Left cardiac atrium (tissue), 4 donors: ENCODE results near the gene TBC1D1. TPM values are rescaled to one million over a fixed set of nuclear protein-coding genes. Genes with fewer than 3 reads are reported as not detected.
A peak's percentile ranks its signal among the peaks of the same experiment; 100 is the strongest.
"Not testable (repeated sequence)": the region's sequence is repeated elsewhere in the genome, so short reads cannot be mapped to it uniquely, and the experiment has no call there.

Source experiments
- ATAC-seq, 2 donors: fragments of 200-7000 bp; cut with Tn5 transposase; one replicate each; pipeline ENCODE4 v1.9.1; 2020; ENCODE audit warnings: mild to moderate bottlenecking in 2 of 2, moderate library complexity in 2 of 2
- DNase-seq: peaks from one replicate; pipeline ENCODE4 v3.0.0-alpha.2; 2020
- intact Hi-C, 2 donors: fragments of 100-400 bp; cut with DNase I; formaldehyde crosslinking; loops; one replicate each; pipeline versions ENCODE4 v1.14.1 to v1.15.1; 2022 to 2023
- total RNA-seq, 2 donors: library from RNA; stranded (reverse); fragmentation: NEBNext Ultra II Directional; extraction: Animal tissue kit (Norgen Biotek cat#: 25700); gene quantifications; one replicate each; pipeline ENCODE4 v1.2.1, GENCODE V29; 2021
- donor health status: DM: no; HTN: yes; CAD: no.
- donor health status: DM: no; HTN: yes; CAD: no; lungs with severe emphysema.
- donor health status: DM: yes; HTN: yes; CAD: no.
- donor health status: Dilated cardiomyopathy.

TBC1D1 gene
- total RNA-seq, 2 donors from 2014 or later = 116 to 130 TPM

DNA sequence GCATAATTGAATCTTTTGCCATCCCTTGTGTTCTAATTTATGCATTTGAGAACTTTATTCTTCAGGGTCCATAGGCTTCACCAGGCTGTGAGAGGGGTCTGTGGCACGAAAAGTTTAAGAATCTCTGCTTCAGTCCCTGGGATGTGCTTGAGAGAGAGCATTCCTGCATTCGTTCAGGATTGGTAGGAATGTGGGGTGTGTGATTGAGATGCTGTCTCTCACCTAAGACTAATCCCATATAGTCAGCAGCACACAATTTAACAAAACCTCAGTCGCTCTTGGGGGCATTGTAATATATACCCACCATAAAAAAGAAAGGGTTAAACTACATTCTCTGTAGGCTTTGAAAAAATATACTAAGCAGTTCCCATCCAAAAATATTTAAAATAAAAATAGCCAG, 111.0 kb downstream of the TBC1D1 start:
- no peak for DNase-seq
- intact Hi-C loops = no loop called here
- ATAC-seq = no peak

DNA sequence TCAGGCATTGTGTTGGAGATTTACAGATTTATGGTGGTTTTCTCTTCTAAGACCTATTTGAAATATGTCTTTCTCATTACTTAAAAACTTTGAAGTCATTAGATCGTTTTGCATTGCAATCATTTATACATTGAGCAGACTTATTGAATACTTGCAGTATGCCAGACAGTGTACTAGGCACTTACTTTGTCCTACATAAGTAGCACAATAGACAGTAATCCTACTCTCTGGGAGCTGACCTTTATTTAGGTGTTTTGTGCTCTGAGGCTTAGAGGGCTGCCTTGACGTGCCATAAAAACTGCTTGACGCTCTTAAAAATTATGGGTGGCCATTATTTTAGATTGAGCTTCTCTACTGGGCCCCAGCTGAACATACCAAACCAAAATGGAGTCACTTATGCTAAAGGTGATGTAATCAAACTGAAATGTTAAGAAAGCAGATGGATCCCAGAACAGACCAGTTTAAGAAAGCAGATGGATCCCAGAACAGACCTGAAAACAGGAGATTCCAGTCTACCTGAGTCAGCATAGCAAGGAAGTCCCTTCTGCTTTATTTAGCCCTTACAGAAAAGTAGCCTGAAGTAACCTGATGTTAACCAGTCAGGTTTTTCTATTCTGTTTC, 111.7 kb downstream of the TBC1D1 start:
- intact Hi-C loops = no loop called here
- no peak for DNase-seq
- no peak for ATAC-seq

DNA sequence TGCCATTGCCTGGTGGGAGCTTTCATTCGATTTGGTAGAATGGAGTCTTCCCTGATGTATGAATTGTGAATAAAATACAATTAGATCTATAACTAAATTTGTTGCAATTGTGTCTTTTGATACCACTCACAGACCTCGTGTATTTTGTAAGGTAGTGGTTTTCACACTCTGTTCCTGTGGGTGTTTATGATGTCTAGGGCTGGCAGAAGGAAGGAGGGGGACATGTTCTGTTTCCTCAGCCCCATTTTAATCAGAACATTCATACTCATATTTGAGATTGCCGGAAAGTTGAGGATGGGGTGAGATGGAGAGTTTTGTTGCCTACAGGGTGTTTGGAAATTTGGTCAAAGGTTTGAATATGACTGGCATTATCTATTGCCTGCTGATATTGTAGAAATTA, 112.2 kb downstream of the TBC1D1 start:
- DNase-seq (no peak), ATAC-seq (no peak)
- intact Hi-C loops = no loop called here

DNA sequence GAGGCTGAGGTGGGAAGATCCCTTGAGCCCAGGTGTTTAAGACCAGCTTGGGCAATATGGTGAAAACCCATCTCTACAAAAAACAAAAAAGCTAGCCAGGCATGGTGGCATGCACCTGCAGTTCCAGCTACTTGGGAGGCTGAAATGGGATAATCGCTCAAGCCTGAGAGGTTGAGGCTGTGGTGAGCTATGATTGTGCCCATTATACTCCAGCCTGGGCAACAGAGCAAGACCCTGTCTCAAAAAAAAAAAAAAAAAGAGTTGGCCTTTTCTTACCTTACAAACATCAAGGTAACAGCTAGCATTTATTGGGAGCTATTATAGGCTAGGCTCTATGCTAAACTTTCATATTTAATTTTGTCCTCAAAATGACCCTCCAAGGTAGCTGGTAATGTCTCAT, 112.7 kb downstream of the TBC1D1 start:
- DNase-seq = no peak
- intact Hi-C loops = no loop called here
- ATAC-seq = no peak

DNA sequence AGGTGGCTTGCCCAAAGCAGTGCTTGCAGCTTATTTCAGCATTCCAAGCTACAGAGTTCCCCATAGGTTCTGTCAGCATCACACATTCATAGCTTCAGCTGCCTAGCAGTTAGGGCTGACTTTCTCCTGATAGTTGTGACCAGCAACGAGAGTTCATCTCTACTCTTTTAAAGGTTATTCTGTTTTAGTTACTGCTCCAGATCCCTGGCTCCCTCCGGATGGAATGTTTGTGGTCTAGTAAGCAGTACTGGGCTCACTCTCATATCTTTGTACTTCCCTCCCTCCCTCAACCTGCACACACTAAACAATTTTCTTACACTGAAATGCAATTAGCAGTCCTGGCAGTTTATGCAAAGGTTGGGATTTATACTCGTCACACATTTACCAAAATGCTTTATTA, 113.2 kb downstream of the TBC1D1 start:
- no peak for DNase-seq
- peak in 1 of 2 donors; percentile 37 for ATAC-seq
- intact Hi-C loops = no loop called here

DNA sequence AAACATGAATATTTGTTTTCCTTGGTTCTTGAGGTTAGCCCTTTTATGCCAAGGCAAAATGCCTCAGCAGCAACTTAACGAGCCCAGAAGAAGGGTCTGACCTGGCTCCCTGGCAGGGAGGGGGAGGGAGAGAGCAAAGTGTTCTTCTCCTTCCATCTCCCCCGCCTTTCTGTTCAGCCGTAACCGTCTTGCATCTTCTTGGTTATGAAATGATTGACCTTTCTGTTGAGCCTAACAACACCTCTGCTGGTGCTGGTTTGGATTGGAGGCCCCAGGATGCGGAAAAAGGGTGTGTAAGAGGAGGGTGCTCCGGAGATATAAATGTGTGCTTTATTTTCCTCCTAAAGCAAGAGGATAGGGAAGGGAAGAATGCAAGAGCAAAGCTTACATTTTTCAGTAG, 114.0 kb downstream of the TBC1D1 start:
- DNase-seq (no peak), ATAC-seq (peak; percentile 30 to 53)
- intact Hi-C loops = no loop called here

DNA sequence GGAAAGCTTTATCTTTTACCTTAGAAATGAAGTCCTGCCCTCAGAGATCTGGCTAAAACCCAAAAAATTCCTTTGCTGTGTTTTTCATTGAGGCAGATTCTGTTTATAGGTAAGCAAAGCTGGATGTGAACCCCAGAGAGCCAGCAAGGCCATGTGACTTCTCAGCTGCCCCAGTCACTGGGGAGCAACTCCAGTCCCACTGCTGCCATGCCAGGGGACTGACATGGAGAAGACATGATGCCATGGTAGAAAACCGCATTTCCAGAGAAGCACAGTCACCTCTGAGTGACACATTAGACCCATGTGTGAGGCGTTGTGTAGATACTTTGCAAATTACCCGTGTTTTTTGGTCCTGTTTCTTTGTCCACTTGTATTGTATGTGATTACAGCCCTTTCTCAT, 114.8 kb downstream of the TBC1D1 start:
- DNase-seq (no peak), ATAC-seq (no peak)
- intact Hi-C loops = no loop called here

DNA sequence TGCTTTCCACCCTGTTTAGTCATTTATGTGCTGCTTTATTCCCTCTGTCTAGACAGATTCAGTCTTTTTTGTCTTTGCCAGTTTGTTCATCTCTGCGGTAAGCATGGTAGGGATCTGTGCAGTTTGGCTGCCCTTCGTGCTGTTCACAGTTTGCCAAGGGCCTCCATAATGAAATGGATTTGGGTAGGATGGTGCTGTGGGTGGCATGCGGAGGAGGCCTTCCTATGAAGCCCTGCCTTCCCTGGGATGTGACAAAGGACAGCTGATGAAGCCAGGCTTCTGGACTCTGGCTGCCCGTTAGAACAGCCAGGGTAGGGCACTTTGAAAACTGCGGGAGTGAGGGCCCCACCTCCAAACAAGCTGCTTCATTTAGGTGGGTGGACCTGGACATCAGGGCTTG, 116.8 kb downstream of the TBC1D1 start:
- ATAC-seq = no peak
- intact Hi-C loops = no loop called here
- no peak for DNase-seq

DNA sequence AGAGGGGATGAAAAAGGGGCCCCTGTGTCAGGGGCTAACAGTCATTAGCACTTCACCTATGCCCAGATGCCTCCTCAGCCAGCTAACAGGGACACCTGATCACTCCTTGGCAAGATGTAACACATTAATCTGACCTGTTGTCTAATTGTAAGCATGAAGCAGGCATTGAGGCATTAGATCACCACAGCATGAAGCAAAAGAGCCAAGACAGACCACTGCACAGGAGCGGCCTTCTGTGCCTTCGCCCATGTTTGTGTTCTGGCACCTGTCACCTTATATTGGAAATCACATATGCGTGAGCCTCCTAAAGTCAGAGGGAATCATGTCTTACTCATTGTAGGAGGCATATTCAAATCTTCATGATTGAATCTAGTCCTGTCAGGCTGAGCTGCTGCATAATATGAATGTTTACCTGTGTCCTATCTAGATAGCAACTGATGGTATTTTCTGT, 117.7 kb downstream of the TBC1D1 start:
- intact Hi-C loops = no loop called here
- DNase-seq = no peak
- ATAC-seq = no peak

DNA sequence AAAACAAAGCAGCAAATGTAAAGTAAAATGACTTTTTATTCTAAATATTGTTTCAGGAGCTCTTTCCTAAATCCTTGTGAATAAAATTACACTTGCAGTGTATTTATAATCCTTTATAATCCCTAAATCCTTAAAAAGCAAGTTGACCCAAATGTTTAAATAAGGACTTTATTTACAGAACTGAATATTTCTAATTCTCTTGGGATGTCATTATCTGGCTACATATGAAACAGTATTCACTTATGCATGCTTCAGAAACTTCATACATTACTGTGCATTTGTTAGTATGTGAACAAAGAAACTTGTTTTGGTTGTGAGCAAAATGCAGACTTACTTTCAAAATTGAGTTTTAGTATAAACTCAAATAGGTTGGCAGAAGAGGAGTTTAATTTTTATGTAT, 118.5 kb downstream of the TBC1D1 start:
- ATAC-seq = no peak
- intact Hi-C loops = no loop called here
- no peak for DNase-seq

DNA sequence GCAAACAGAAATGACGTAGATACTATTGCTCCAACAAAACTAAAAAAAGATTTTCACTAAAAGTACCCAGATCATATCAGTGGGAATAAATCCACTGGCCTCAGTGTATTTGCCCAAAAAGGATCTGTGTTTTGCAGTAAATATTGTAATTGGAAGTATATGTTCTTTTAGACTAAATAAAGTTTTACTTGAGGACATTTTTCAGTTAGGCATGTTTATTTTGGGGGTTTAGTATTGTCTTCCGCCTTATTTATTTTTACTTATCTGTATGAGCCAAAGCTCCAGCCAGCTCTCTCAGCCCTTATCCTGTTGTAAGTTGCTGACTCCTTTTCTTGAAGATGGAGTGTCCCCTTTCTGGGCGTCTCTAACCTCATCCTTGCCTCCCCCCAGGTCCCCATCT, 119.1 kb downstream of the TBC1D1 start:
- intact Hi-C loops = no loop called here
- ATAC-seq (no peak), DNase-seq (no peak)

DNA sequence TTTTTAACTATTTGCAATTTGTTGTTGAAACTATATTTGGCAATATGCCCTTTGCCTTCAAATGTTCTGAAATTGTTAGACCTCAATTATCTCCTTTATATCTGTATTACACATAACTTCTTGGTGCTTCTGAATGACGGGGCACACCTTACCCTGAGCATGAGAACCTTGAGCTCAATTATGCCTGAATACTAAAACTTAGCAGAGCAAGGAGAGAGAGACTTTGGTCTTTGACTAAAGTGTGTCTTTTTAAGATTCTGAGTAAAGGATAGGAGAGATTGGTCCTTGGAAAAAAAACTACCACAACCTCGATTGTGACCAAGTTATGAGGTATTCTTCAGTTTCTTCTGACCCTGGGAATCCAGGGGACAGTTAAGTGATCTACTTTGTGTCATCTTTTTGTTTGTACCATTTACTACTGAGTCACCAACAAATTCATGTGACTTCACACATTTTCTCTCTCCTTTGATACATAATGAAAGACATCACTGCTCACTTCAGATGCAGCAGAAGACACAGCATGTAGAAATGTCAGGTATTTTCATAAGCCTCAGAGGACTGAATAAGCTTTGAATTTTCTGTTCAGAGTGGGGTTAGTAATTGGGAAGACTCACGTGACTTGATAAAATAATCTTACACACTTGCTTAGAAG, 120.8 kb downstream of the TBC1D1 start:
- intact Hi-C loops = no loop called here
- DNase-seq = no peak
- ATAC-seq = no peak

DNA sequence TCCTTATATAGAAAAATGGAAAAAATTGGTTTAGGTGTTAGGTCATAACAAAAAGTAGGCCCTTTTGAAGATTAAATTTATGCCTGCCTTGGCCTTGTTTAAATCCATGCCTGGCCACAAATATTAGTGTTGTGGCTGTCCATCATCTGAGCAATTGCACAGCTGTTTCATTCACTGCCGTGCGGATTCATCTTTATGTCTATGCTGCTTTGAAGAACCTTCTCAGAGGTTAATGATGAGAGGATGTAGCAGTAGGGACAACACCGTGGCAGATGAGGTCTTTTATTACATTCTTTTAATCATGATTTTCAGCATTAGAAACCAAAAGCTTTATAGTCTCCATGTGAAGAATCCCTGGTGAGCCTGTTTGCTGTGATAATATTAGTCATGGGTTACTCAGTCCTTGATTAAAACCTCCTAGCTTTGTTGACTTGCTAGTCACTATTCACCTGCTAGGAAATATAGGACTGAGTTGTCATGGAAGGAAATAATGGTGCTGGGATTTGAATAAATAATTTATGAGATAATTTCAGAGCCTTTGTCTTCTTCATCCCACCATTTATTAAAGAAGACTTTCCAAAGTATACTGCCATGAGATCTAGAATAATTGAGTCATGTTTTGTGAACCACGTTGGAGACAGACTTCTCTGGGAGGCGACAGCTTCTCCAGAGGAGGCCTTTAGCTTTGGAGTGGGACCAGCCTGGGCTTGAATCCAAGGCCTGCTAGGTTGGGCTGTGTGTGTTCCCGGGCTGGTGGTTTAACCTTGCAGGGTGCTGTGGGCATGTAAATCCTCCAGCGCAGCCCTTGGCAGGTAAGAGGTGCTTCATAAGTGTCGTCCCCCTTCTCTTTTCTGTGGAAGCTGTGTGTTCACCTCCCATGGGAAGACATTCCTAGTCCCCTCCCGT, 122.8 kb downstream of the TBC1D1 start:
- DNase-seq (peak; percentile 68), ATAC-seq (peak; percentile 85)
- intact Hi-C loops = no loop called here

DNA sequence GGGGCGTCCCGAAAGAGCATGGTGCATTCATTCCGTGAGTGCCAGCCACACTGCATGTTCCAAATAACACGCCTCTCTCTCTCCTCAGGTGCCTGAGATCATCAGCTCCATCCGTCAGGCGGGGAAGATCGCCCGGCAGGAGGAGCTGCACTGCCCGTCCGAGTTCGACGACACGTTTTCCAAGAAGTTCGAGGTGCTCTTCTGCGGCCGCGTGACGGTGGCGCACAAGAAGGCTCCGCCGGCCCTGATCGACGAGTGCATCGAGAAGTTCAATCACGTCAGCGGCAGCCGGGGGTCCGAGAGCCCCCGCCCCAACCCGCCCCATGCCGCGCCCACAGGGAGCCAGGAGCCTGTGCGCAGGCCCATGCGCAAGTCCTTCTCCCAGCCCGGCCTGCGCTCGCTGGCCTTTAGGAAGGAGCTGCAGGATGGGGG, 123.6 kb downstream of the TBC1D1 start:
- ATAC-seq (peak in 1 of 2 donors; percentile 8), DNase-seq (no peak)
- intact Hi-C loops = no loop called here

DNA sequence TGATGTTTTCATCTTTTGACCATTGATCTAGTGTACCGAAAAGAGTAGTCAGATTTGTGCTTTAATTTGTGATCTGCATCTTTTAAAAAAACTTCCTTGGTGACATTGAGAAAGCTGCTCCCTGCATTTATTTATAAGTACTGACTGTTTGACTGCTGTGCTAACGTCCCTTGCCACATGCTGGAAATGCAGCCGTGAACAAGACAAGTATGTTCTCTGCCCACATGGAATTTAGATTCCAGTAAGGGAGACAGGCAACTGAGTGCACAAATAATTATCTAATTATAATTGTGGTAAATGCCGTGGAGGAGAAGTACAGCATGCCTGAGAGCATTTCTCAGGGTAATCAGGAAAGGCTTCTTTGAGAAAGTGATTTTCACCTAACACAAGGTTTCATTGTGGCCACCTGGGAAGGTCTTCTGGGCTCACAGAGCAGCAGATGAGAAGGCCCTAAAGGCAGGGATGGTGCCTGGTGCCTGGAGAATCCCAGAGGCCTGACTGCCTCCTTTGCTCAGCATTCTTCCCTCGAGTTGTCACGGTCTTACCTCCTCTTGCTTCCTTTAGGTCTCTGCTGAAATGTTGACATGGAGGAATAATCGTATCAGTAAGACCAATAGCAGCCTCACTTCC, 125.1 kb downstream of the TBC1D1 start:
- no peak for ATAC-seq
- intact Hi-C loops = no loop called here
- no peak for DNase-seq

DNA sequence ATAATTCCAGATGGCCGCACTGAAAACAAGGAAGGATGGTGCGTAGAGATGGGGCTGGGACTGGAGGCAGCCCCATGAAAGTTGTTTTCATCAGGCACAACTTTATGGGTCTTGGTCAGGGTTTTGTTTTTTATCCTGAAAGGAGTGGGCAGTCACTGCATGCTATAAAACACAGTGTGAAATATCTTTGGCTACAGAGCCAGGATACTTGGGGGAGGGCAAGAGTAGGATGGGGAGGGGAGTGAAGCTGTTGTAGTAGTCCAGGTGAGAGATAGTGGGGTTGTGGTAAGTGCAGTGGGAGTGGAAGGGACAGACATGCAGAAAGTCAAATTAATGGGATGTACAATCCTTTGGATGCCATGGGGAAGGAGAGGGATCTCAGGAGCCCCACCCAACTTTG, 125.8 kb downstream of the TBC1D1 start:
- ATAC-seq = no peak
- DNase-seq = no peak
- intact Hi-C loops = no loop called here

DNA sequence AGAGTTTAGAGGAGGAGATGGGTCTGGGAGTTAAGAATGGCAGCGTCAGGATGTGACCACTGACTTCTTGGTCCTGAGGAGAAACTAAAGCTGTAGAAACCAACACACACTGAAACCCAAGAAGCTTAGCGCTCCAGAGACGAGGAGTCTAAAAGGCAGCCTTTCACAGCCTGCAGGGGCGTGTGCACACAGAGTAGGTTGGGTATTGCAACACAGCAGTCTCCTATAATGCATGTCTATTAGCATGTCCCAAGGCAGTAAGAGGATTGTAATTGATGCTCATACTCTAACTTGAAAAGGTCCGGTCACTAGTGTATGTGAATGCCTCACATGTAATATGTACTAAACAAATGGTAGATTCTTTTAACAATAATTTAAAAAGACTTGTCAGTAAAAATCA, 126.7 kb downstream of the TBC1D1 start:
- ATAC-seq = no peak
- intact Hi-C loops = no loop called here
- DNase-seq = no peak

DNA sequence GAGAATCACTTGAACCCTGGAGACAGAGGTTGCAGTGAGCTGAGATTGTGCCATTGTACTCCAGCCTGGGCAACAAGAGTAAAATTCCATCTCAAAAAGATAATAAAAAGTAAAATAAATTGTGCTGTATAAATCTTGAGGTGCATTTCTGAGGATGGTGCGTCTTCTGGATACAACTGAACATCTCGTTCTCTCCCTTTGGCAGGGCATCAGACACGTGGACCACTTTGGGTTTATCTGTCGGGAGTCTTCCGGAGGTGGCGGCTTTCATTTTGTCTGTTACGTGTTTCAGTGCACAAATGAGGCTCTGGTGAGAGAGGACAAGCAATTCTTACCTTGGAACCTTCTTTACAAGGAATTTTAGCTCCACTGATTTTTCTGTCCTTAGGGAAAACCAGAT, 129.5 kb downstream of the TBC1D1 start:
- ATAC-seq = no peak
- intact Hi-C loops = no loop called here
- no peak for DNase-seq

DNA sequence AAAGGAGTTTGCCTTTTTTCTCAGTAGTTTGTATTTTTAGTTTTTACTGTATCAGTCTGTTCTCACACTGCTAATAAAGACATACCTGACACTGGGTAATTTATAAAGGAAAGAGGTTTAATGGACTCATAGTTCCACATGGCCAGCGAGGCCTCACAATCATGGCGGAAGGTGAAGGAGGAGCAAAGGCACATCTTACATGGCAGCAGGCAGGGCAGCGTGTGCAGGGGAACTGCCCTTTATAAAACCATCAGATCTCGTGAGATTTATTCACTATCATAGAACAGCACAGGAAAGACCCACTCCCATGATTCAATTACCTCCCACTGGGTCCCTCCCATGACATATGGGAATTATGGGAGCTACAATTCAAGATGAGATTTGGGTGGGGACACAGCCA, 130.1 kb downstream of the TBC1D1 start:
- intact Hi-C loops, DNase-seq, ATAC-seq: not testable (repeated sequence)

DNA sequence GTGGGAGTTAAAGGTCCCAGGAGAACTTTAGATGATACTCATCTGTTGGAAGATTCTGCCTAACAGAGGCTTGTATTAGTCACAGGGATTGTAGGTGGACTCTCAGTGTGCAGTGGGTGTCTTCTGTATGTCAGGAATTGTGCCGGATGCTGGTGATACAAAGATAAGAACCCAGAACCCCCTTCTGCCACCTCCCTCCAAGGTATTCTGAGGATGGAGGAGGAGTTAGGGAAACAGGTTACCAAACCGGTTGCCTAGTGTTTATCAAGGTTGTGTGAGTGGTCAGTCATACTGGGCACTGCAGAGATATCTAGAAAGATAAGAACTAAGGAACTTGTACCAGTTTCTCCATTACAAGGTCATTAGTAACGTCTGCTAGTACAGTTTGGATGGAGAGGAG, 130.9 kb downstream of the TBC1D1 start:
- intact Hi-C loops = no loop called here
- no peak for DNase-seq
- ATAC-seq = no peak
